Measurements from ENCODE around the gene CD177. TPM values are rescaled to one million over a fixed set of nuclear protein-coding genes. Genes with fewer than 3 reads are reported as not detected.
A peak's percentile ranks its signal among the peaks of the same experiment; 100 is the strongest.

Gene CD177
- total RNA-seq, 1 experiment from 2014 or later = 0.09 TPM

DNA sequence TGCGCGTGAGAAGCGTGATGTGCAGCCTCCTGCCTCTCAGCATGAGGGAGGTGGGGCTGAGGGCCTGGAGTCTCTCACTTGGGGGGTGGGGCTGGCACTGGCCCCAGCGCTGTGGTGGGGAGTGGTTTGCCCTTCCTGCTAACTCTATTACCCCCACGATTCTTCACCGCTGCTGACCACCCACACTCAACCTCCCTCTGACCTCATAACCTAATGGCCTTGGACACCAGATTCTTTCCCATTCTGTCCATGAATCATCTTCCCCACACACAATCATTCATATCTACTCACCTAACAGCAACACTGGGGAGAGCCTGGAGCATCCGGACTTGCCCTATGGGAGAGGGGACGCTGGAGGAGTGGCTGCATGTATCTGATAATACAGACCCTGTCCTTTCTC lies 8.7 kb downstream of the CD177 start:
- TF ChIP-seq, protein P1, sequence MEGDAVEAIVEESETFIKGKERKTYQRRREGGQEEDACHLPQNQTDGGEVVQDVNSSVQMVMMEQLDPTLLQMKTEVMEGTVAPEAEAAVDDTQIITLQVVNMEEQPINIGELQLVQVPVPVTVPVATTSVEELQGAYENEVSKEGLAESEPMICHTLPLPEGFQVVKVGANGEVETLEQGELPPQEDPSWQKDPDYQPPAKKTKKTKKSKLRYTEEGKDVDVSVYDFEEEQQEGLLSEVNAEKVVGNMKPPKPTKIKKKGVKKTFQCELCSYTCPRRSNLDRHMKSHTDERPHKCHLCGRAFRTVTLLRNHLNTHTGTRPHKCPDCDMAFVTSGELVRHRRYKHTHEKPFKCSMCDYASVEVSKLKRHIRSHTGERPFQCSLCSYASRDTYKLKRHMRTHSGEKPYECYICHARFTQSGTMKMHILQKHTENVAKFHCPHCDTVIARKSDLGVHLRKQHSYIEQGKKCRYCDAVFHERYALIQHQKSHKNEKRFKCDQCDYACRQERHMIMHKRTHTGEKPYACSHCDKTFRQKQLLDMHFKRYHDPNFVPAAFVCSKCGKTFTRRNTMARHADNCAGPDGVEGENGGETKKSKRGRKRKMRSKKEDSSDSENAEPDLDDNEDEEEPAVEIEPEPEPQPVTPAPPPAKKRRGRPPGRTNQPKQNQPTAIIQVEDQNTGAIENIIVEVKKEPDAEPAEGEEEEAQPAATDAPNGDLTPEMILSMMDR (conservative IDR thresholded peaks at IDR 0.05) = no peak
- no peak overlapping the region for H3K56ac ChIP-seq (ENCODE audit: insufficient read length, low read depth, low read length)
- H3K4me2 ChIP-seq (ENCODE audit: insufficient read depth, insufficient read length, low read length) = no peak overlapping the region
- H3K14ac ChIP-seq (ENCODE audit: insufficient read depth, low read length) = no peak overlapping the region
- Mint-ChIP-seq H3K27ac (peak overlapping the region in 1 of 3 experiments; percentile 15; a peak in 1 of 7 replicates), H3K27me3 (ENCODE audit: low read depth) (peaks cover 11% of the 10 kb centered on the region), H3K9me3 (peaks cover 10 to 22% of the 10 kb centered on the region in 2 experiments), H3K36me3 (ENCODE audit: insufficient read depth in 1 of 3, low read depth in 3 of 3) (no peaks in the 10 kb centered on the region; a peak in 1 of 7 replicates), H3K4me1 (peaks cover 3 to 6% of the 10 kb centered on the region in 2 experiments; a peak in 3 of 4 replicates), H3K4me3 (no peak overlapping the region)
- H3K23ac ChIP-seq (ENCODE audit: insufficient read length, low read depth, low read length) = no peak overlapping the region
- no CpG with 5 or more reads among the region's 8 CpGs for WGBS (ENCODE audit: extremely low coverage, insufficient read length, low lambda C conversion rate)
- H3T11ph ChIP-seq (ENCODE audit: low read length) = no peak overlapping the region
- no peak overlapping the region for H2BK5ac ChIP-seq (ENCODE audit: insufficient read length, low read length)
- H4K91ac ChIP-seq (ENCODE audit: insufficient read length, low read depth, low read length) = no peak overlapping the region
- H3K9ac ChIP-seq (ENCODE audit: extremely low read depth, insufficient read length, low read length) = no peak overlapping the region
- H2BK20ac ChIP-seq (ENCODE audit: low read depth, low read length, poor library complexity, severe bottlenecking) = no peak overlapping the region
- no peak overlapping the region for H4K5ac ChIP-seq (ENCODE audit: insufficient read length, low read depth, low read length)
- no peak overlapping the region for H4K8ac ChIP-seq (replicated peaks; ENCODE audit: insufficient read length, low read depth, low read length)
- H3K4ac ChIP-seq (ENCODE audit: low read depth, low read length) = no peak overlapping the region
- H3K79me1 ChIP-seq (ENCODE audit: insufficient read depth, low read depth, low read length, poor library complexity, severe bottlenecking) = no peaks in the 10 kb centered on the region
- H3K4me1 ChIP-seq (ENCODE audit: insufficient read depth, low read length) = no peaks in the 10 kb centered on the region; the same call in 1 of the 2 replicates
- H2BK120ac ChIP-seq (ENCODE audit: low read depth, low read length, poor library complexity, severe bottlenecking) = no peak overlapping the region
- H3K23me2 ChIP-seq (ENCODE audit: insufficient read length, low read depth, low read length, poor library complexity, severe bottlenecking) = no peaks in the 10 kb centered on the region
- H2BK12ac ChIP-seq (ENCODE audit: insufficient read length, low read depth, low read length) = no peak overlapping the region
- no peak overlapping the region for H2BK15ac ChIP-seq (ENCODE audit: low read depth, low read length)
- no peak overlapping the region for H2AK5ac ChIP-seq (ENCODE audit: insufficient read length, low read length)
- H3K9me3 ChIP-seq (ENCODE audit: control insufficient read depth, low read depth, low read length) = no peaks in the 10 kb centered on the region
- H3K27ac ChIP-seq (ENCODE audit: insufficient read length, low read depth, low read length) = no peak overlapping the region
- no peaks in the 10 kb centered on the region for H3K79me2 ChIP-seq (ENCODE audit: insufficient read depth, low read length)
- no peaks in the 10 kb centered on the region for H4K20me1 ChIP-seq (ENCODE audit: control insufficient read depth, insufficient read depth, insufficient read length)
- no peak overlapping the region for H2AFZ ChIP-seq (ENCODE audit: low read length)
- H3K18ac ChIP-seq (ENCODE audit: insufficient read length, low read depth, low read length) = no peak overlapping the region
- DNase-seq = no peak
- no peaks in the 10 kb centered on the region for H3K27me3 ChIP-seq (ENCODE audit: insufficient read depth, low read length)

Data from H9 (cell line).